Neural progenitor cell (in vitro differentiated cells): Measurements from ENCODE around the gene UPP2. TPM values are rescaled to one million over a fixed set of nuclear protein-coding genes. Genes with fewer than 3 reads are reported as not detected.

Source experiments
- DNase-seq: peaks from one replicate; pipeline ENCODE4 v3.0.0-alpha.2; 2016; ENCODE audit warnings: low spot score
- H2AFZ ChIP-seq: fragments of 200-600 bp; sonication (generic); replicated peaks from 2 replicates; pipeline ENCODE4 v1.6.1; 2016; ENCODE audit warnings: antibody characterized with exemption
- H3F3A ChIP-seq: fragments of 200-600 bp; sonication (generic); 2 replicates; pipeline ENCODE4 v1.6.1; 2016; ENCODE audit warnings: antibody characterized with exemption, low read depth
- H3K27ac ChIP-seq: fragments of 200-600 bp; sonication (generic); 2 replicates; pipeline ENCODE4 v1.5.1; 2016; ENCODE audit warnings: mild to moderate bottlenecking
- H3K27me3 ChIP-seq: fragments of 200-600 bp; sonication (generic); 2 replicates; pipeline ENCODE4 v1.6.1; 2016; ENCODE audit warnings: mild to moderate bottlenecking, moderate library complexity
- H3K36me3 ChIP-seq: fragments of 200-600 bp; sonication (generic); 2 replicates; pipeline ENCODE4 v1.5.1; 2016
- H3K4me1 ChIP-seq: fragments of 200-600 bp; sonication (generic); 2 replicates; pipeline ENCODE4 v1.6.1; 2016; ENCODE audit warnings: mixed run types
- H3K4me2 ChIP-seq: fragments of 200-600 bp; sonication (generic); 2 replicates; pipeline ENCODE4 v1.6.1; 2016
- H3K4me3 ChIP-seq: fragments of 200-600 bp; sonication (generic); 2 replicates; pipeline ENCODE4 v1.5.1; 2016
- H3K79me2 ChIP-seq: fragments of 200-600 bp; sonication (generic); 2 replicates; pipeline ENCODE4 v1.6.1; 2016; ENCODE audit warnings: low read depth
- H3K9ac ChIP-seq: fragments of 200-600 bp; sonication (generic); 2 replicates; pipeline ENCODE4 v1.6.1; 2016
- H3K9me3 ChIP-seq: fragments of 200-600 bp; sonication (generic); 2 replicates; pipeline ENCODE4 v1.5.1; 2016; ENCODE audit warnings: low read depth
- H4K20me1 ChIP-seq: fragments of 200-600 bp; sonication (generic); 2 replicates; pipeline ENCODE4 v1.6.1; 2016; ENCODE audit warnings: low read depth
- H3K27ac Mint-ChIP-seq: 3 replicates; pipeline ENCODE4 v1.8.0; 2021; ENCODE audit warnings: mixed read lengths
- H3K27me3 Mint-ChIP-seq: 2 replicates; pipeline ENCODE4 v1.8.0; 2022; ENCODE audit warnings: low read depth, mild to moderate bottlenecking, inconsistent platforms, moderate library complexity, mixed read lengths; ENCODE audit not compliant: insufficient read depth
- H3K36me3 Mint-ChIP-seq: 3 replicates; pipeline ENCODE4 v1.8.0; 2021; ENCODE audit warnings: mixed read lengths
- H3K4me1 Mint-ChIP-seq: 3 replicates; pipeline ENCODE4 v1.8.0; 2021; ENCODE audit warnings: mixed read lengths
- H3K4me3 Mint-ChIP-seq: 3 replicates; pipeline ENCODE4 v1.8.0; 2021; ENCODE audit warnings: mild to moderate bottlenecking, moderate library complexity, mixed read lengths
- H3K9me3 Mint-ChIP-seq: 3 replicates; pipeline ENCODE4 v1.8.0; 2020; ENCODE audit warnings: mixed read lengths
- CTCF ChIP-seq: fragments of 200-600 bp; sonication (generic); IDR thresholded peaks from 2 replicates; pipeline ENCODE4 v1.5.1; 2017; ENCODE audit warnings: antibody characterized with exemption, mild to moderate bottlenecking
- EZH2 ChIP-seq: fragments of 200-600 bp; sonication (generic); IDR thresholded peaks from 2 replicates; pipeline ENCODE4 v1.6.1; 2017; ENCODE audit warnings: antibody characterized with exemption, mild to moderate bottlenecking, moderate library complexity
- EZH2phosphoT487 ChIP-seq: fragments of 200-600 bp; sonication (generic); IDR thresholded peaks from 2 replicates; pipeline ENCODE4 v1.6.1; 2017; ENCODE audit warnings: antibody characterized with exemption
- total RNA-seq: library from RNA; depleted of rRNA; stranded (reverse); fragments of >200 nt; gene quantifications from 2 replicates; pipeline ENCODE4 v1.2.3, GENCODE V29; 2015; ENCODE audit warnings: low replicate concordance

Gene UPP2
- total RNA-seq: not detected in 2 replicates

DNA sequence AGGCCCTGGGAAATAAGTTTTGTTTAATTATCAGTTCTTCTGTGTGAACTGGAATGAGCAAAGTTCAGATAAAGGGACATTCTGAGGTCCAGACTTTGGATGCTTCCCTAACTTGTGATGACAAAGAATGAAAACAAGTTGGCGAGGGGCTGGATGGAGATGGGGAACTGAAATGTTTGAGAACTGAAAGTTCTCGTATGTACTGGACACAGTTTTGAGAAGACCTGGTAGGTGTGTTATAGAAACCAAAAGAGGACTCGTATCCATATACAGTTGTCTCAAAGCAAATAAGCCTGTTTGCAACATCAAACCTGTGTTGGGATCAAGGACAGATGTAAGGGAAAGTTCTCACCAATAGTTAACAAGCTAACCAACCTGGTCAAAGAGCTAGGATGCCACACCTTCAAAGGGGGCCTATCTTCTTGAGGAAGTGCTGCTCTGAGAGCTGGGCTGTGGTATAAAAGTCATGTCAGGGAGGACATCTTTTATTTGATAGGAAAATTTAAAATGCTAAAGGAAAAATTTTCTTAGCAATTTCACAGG, at the start of gene UPP2:
UPP2 (plus strand) TSS at position 493 of the 543 bp plus-strand sequence. CDS start 188 bp downstream, outside the sequence.
- H3K27ac ChIP-seq: no peak within 1 kb of the TSS
- H3K36me3 Mint-ChIP-seq: no peaks in the 10 kb centered on the region
- DNase-seq: no peak
- no peaks in the 10 kb centered on the region for H3K27me3 Mint-ChIP-seq
- H3K9me3 ChIP-seq: no peaks in the 10 kb centered on the region
- no peaks in the 10 kb centered on the region for H3K36me3 ChIP-seq
- no peak within 1 kb of the TSS for H3K4me3 ChIP-seq
- no peaks in the 10 kb centered on the region for H3K9me3 Mint-ChIP-seq
- no peak within 1 kb of the TSS for H3K27ac Mint-ChIP-seq
- H4K20me1 ChIP-seq: no peaks in the 10 kb centered on the region
- no peaks in the 10 kb centered on the region for H3F3A ChIP-seq
- H3K4me1 Mint-ChIP-seq: no peaks in the 10 kb centered on the region
- no peak within 1 kb of the TSS for H3K9ac ChIP-seq
- no peak for TF ChIP-seq CTCF
- no peak for TF ChIP-seq EZH2phosphoT487
- TF ChIP-seq EZH2: no peak
- no peak within 1 kb of the TSS for H2AFZ ChIP-seq
- H3K79me2 ChIP-seq: no peaks in the 10 kb centered on the region
- no peak within 1 kb of the TSS for H3K4me2 ChIP-seq
- no peaks in the 10 kb centered on the region for H3K27me3 ChIP-seq
- H3K4me3 Mint-ChIP-seq: no peak within 1 kb of the TSS
- peaks cover 5% of the 10 kb centered on the region for H3K4me1 ChIP-seq

- H3K27ac Mint-ChIP-seq: no peak overlapping the region
- DNase-seq: no peak
- no peak overlapping the region for H3K4me2 ChIP-seq
- no peaks in the 10 kb centered on the region for H3K79me2 ChIP-seq
- no peak overlapping the region for H3K4me3 Mint-ChIP-seq
- no peak overlapping the region for H2AFZ ChIP-seq
- H3K9ac ChIP-seq: no peak overlapping the region
- H3K9me3 Mint-ChIP-seq: no peaks in the 10 kb centered on the region
- no peaks in the 10 kb centered on the region for H3K27me3 ChIP-seq
- no peaks in the 10 kb centered on the region for H3K4me1 Mint-ChIP-seq
- H3F3A ChIP-seq: no peaks in the 10 kb centered on the region
- no peaks in the 10 kb centered on the region for H3K9me3 ChIP-seq
- no peak overlapping the region for H3K4me3 ChIP-seq
- no peaks in the 10 kb centered on the region for H3K4me1 ChIP-seq
- H3K27me3 Mint-ChIP-seq: peaks cover 2% of the 10 kb centered on the region
- TF ChIP-seq EZH2phosphoT487 (no peak), EZH2 (no peak), CTCF (no peak)
- H3K36me3 ChIP-seq: no peaks in the 10 kb centered on the region
- H3K36me3 Mint-ChIP-seq: no peaks in the 10 kb centered on the region
- no peaks in the 10 kb centered on the region for H4K20me1 ChIP-seq
- no peak overlapping the region for H3K27ac ChIP-seq
These were observed 48.9 kb upstream of the UPP2 start for GRCh38 chr2:158052761-158053160.

DNA sequence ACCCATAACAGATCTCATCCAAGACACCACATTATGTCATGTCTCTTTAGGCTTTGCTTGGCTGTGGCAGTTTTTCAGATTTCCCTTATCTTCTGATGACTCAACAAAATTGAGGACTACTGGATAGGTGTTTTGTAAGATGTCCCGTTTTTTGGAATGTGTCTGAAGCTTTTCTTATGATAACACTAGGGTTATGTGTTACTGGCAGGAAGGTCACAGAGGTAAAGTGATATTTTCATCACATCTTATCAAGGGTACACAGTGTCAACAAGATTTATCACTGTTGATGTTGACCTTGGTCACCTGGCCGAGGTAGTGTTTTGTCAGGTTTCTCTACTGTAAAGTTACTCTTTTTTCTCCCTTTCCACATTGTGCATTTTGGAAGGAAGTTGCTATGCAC, 44.8 kb upstream of the UPP2 start:
- Histone ChIP-seq H3K27me3 (no peaks in the 10 kb centered on the region), H3K4me2 (no peak overlapping the region), H3K9ac (no peak overlapping the region), H3K79me2 (no peaks in the 10 kb centered on the region), H3K9me3 (no peaks in the 10 kb centered on the region), H4K20me1 (no peaks in the 10 kb centered on the region), H3F3A (no peaks in the 10 kb centered on the region), H2AFZ (no peak overlapping the region), H3K27ac (no peak overlapping the region), H3K4me1 (no peaks in the 10 kb centered on the region), H3K36me3 (no peaks in the 10 kb centered on the region), H3K4me3 (no peak overlapping the region)
- H3K27me3 Mint-ChIP-seq: peaks cover 7% of the 10 kb centered on the region
- no peak overlapping the region for H3K27ac Mint-ChIP-seq
- DNase-seq: no peak
- H3K4me1 Mint-ChIP-seq: peaks cover 11% of the 10 kb centered on the region
- H3K36me3 Mint-ChIP-seq: no peaks in the 10 kb centered on the region
- TF ChIP-seq EZH2: no peak
- TF ChIP-seq CTCF: no peak
- TF ChIP-seq EZH2phosphoT487: no peak
- H3K4me3 Mint-ChIP-seq: no peak overlapping the region
- no peaks in the 10 kb centered on the region for H3K9me3 Mint-ChIP-seq
